Hindlimb muscle (tissue), 1 donor: ENCODE results near the gene CHI3L2. TPM values are rescaled to one million over a fixed set of nuclear protein-coding genes. Genes with fewer than 3 reads are reported as not detected.
"Not testable (repeated sequence)": the region's sequence is repeated elsewhere in the genome, so short reads cannot be mapped to it uniquely, and the experiment has no call there.

ENCODE experiments used
- DNase-seq: peaks from one replicate; pipeline ENCODE4 v3.0.0-alpha.2; 2013
- polyA plus RNA-seq: library from polyadenylated mRNA; unstranded; fragments of 120-200 nt; gene quantifications from one replicate; pipeline ENCODE4 v1.2.1, GENCODE V29; 2013; ENCODE audit not compliant: insufficient read length

Gene CHI3L2
- polyA plus RNA-seq, 1 donor: not detected

- DNase-seq: no peak
Measured at GRCh38 chr1:111202707-111203623, 24.5 kb upstream of the CHI3L2 start.

DNA sequence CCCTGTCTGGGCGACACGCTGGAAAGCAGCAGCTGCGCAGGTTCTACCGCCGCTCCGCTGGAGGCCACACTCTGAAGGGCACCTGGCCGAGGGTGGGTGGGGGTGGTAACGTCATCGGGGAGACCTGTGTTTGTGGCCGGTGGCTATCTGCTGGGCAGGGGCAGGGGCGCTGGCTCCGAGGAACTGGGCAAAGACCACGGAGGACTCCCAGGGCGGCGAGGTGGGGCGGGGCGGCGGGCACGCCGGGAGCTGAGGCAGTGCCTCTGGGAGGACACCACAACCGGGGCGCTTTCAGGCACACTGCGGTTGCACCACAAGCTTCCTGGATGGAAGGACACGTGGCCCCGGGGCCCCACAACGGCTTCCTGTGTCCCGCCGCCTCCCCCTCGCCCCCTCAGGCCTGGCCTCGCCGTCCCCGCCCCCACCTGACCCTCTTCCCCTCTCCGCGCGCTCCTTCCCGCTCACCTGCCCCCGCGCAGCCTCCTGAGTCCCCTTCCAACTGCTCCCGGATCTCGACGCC, 23.8 kb upstream of the CHI3L2 start:
- no peak for DNase-seq

DNA sequence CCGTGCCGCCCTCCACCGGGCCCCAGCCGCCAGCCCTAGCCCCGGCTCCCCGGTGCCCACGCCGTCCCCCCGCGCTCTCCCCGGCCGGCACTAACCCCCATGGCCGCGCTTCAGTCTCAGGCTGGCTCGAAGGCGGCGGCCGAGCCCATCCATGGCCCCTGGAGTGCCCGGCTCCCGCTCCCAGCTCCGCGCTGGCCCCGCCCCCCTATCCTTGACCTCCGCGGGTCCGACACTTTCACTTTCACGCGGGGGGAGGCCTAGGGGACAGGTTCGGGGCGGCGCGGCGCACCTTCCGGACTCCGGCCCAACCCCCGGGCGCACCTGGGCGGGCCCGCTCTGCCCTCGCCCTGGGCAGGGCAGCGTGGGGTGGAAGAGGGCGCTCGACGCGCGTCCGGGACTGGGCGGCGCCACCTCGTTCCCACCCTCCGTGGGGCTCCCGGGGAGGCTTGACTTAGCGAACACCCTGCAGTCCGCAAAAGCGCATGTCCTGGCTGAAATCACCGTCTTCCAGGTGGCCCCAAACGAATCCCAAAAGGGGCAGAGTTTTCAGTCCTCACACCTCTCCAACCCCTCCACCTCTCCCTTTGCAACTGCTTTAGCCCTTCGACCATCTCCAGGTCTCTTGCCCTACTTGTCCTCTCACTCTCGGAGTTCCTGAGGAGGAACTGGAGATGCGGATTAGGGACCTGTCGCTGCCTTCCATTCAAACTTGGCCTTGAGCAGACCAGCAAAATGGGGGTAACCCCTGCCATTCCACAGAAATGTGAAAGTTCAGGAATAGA, 23.1 kb upstream of the CHI3L2 start:
- no peak for DNase-seq

DNA sequence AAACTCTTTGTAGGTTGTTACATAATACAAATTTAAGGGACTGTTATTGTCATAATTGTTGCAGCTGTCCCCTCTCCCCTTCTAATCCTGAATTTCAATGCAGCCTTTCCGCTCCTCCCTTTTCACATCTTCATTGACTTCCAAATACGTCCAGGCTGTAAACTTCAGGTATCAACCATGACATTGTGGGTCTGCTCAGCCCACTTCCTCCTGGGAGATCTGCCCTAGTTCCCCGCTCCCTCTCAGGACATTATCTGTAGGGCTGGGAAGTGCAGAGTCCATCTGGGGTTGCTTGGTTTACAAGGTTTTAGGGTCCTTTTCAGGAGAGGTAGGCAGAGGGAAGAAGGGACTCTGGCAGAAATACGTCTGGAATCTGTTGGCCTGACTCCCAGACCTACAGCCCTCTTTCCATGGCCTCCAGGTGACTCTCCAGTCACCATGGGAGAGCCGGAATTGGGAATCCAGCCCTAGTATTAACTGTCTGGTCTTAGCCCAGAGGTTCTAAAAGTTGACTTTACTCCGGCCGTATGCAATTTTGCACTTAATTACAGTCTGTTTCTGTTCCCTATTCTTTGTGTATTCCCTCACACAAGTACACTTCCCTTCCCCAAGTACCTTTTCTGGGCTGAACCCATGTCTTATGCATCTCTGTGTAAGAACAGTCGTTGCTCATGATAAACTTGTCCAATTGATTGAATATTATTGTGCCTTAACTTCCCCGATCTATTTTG, 22.4 kb upstream of the CHI3L2 start:
- DNase-seq: no peak

DNA sequence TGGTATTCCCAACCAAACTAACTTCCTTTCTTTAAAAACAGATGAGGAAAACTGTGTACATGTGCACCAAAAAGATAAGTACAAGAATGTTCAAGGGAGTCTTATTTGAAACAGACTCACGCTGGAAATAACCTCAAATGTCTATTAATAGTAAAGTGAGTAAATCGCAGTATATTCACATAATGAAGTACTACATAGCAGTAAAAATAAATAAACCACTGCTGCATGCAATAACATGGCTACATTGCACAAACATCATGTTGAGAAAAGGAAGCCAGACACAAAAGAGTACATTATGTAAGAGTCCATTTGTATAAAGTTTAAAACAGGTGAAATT, 21.8 kb upstream of the CHI3L2 start:
- DNase-seq: no peak

- DNase-seq: no peak
Measured at GRCh38 chr1:111208921-111209320, 18.6 kb upstream of the CHI3L2 start.

DNA sequence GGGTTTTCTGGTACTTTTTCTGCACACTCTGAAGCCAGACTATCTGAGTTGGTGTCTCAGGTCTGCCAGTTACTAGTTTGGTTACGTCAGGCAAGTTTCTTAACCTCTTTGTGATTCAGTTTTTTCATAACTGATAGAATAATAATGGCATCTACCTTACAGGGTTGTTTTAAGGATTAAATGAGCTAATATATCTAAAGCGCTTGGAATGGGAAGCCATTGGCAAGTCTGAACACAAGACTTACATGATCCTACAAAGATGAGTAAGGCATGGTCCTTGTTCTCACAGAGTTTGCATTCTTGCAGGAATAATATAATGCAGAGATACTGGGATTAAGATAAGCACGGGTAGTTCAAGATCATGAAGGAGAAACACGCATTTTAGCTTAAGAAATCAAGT, 17.9 kb upstream of the CHI3L2 start:
- no peak for DNase-seq

DNA sequence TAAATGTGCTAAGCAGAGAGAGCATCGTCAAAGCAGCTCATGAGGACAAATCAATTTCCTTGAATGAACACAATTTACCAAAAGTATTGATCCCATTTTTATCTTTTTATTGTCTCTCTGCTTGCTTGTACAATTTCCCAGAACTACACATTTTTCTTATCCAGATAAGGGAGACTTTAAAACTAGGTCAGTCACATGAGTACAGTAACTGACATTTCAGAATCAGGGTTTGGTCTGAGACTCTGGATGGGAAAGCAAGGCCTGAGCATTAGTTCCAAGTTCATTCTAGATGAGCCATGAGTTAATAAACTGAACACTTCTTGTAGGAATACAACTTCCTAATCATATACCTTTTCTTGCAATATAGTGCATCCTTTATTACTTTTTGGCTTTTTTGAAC, 15.6 kb upstream of the CHI3L2 start:
- DNase-seq: no peak

DNA sequence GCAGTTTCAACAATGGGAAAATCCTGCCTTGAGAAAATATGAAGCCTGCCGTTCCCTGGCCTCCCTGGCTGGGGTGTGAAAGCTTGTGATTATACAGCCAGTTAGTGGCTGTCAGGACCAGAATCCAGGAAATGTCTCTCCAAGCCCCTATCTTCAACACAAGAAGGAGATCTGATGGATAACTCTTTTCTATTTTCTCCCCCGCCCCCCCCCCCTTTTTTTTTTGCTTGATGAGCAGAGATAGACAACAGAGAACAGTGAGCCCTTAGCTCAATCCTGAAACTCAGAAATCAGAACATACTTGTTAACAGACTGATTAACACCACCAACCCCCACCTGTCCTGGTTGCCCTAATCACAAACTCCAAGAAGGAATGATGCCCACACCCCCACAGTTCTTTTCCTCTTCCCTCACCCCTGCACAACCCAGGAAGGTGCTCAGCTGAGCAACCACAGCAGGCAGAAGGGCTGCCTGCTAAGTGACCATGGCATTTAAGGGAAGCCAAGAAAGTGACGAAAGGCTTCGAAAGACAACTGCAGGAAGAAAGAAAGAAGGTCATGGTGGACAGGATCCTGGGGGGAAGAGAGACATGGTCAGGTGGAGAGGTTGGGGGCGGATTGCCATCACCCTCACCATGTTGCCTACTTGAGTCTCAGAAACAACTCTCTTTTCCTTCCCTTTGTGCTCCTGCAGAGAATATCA, 14.7 kb upstream of the CHI3L2 start:
- no peak for DNase-seq

DNA sequence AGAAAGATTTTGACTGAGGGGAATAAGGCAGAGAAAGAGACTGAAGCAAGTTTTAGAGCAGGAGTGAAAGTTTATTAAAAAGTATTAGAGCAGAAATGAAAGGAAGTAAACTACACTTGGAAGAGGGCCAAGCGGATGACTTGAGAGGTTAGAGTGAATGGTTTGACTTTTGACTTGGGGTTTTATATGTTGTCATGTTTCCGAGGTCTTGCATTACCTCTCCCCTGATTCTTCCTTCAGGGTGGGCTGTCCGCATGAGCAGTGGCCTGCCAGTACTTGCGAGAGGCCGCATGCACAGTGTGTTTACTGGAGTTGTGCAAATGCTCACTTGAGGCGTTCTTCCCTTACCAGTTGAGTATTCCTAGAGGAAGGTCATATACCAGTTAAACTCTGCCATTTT, 14.1 kb upstream of the CHI3L2 start:
- DNase-seq: no peak

DNA sequence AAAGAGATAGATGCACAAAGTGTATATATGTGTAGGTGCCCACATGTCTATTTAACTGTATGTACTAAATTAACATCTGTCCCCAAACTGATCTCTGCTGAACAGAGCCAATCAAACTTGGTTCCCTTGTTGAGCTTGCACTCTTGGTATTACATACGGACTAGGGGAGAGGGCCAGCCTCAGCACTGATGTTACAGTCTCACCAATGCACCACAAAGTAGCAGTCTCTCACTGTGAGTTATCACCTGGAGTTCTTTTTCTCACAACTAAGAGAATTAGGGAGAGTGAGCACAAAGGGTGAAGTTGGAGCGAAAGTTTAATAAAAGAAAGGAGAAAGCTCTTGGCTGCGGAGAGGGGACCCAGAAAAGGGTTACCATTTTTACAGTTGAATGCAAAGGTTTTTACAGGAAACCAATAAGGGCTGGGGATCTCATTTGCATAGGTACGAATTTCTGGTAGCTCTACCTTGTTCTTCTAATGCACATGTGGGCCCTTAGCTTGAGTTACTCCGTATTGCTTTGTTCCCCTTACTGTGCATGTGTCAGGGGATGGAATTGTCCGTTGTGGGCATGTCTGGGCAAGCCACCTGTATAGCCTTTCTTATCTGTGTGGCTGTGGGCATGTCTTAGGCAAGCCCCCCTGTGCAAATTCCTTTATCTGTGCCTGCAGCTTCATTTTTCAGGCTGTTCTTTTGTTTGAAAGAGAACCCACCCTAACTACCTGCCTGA, 13.3 kb upstream of the CHI3L2 start:
- no peak for DNase-seq

DNA sequence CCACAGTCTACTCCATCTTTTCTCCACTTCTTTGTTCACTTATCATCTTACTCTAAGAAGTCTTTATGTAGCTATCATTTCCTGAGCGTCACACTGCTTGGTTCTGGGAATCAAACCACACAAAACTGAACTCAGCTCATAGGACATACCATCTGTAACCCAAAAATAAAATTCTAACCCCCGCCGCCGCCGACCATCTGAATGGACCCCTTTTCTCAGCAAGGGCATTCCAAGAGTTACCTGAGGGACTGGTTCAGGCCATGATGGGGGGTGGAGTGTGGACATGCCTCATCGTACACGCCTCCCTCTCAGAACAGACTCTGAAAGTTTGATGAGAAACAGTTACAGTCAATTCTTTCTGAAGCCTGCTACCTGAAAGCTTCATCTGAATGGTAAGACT, 12.6 kb upstream of the CHI3L2 start:
- DNase-seq: no peak

- DNase-seq: not testable (repeated sequence)
Measured at GRCh38 chr1:111215285-111215684, 12.2 kb upstream of the CHI3L2 start.

GRCh38 chr1:111216751-111217150, 10.8 kb upstream of the CHI3L2 start:
- no peak for DNase-seq

GRCh38 chr1:111217183-111217910, 10.2 kb upstream of the CHI3L2 start:
- DNase-seq: no peak

DNA sequence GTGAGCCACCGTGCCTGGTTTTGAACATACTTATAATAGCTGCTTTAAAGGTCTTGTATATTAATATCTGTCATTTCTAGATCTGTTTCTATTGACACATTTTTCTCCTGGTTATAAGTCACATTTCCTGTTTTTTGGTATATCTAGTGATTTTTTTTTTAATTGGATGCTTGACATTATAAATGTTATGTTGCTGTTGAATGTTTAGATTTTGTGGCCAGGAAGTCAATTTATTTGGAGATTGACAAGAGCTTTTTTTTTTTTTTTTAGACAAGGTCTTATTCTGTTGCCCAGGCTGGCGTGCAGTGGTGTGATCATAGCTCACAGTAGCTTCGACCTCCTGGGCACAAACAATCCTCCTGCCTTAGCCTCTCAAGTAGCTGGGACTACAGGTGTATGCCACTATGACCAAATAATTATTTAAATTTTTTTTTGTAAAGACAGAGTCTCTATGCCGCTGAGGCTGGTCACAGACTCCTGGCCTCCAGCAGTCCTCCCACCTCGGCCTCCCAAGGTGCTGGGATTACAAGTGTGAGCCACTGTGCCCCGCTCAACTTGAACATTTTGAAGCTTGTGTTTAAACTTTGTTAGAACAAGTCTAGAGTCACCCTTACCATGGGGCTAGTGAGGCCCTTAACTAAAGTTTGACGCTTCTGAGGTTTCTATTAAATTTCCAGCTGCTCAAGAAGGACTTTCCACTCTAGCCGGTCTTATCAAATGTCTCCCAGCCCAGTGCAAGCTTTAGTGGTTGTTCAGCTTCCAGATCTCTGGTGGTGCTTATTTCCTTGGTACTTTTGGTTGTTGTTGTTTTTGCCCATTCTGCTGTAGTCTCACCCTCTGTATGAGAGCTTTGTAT, 8.6 kb upstream of the CHI3L2 start:
- no peak for DNase-seq

DNA sequence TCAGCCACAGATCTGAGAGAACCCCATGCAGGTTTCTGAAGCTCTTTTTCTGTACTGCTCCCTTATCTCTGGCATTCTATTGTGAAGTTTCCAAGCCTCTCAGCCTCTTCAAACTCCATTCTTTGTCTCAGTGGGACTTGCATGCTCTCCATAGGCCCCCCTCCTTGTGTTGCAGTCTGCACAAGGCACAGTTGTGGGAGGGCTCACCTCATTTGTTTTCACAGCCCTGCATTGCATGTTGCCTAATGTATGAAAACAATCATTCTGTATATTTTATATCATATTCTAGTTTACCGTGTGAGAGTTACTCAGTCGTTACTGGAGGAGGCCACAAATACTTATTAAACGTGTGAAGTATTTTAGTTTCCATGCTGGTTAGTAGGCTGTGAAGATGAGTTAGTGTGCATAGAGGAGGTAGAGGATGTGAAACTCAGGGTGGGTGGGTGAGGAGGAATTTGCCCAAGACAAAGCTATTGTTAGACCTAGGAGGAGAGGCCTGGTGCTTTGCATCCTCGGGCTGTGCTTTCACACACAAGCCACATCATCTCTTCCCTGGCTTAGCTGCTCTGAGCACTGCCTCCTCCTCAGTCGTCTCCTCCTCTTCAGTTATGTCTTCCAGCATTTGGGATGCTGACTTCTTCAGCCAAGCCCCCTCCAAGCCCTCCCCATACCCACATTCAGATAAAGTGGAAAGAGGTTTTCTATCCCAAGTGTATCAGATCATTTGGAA, 7.8 kb upstream of the CHI3L2 start:
- DNase-seq: no peak

GRCh38 chr1:111220302-111220890, 7.1 kb upstream of the CHI3L2 start:
- no peak for DNase-seq

- DNase-seq: no peak
Measured at GRCh38 chr1:111221276-111221632, 6.3 kb upstream of the CHI3L2 start.
